Adrenal gland (tissue), 5 donors: Measurements from ENCODE around the gene LIMK2.

Experiments used
- POLR2A ChIP-seq, 2 donors: fragments of 450-650 bp; IDR thresholded peaks; one replicate each; pipeline ENCODE4 v1.6.1; 2017; ENCODE audit warnings: antibody characterized with exemption in 2 of 2, mild to moderate bottlenecking in 2 of 2, moderate library complexity in 1 of 2
- TF ChIP-seq, protein P1 (sequence below), 6 experiments: fragments of 450-650 bp in 4 of 6; fragments of 200-600 bp in 2 of 6; sonication (generic) in 1 of 6; IDR thresholded peaks; 1 replicate in 5 of 6; 2 replicates in 1 of 6; pipeline versions ENCODE4 v1.5.1 to v1.8.0; 2016 to 2021; ENCODE audit warnings: antibody characterized with exemption in 6 of 6, mild to moderate bottlenecking in 2 of 6, moderate library complexity in 1 of 6
- donor health status: DM: no; HTN: no; CAD: no.

DNA sequence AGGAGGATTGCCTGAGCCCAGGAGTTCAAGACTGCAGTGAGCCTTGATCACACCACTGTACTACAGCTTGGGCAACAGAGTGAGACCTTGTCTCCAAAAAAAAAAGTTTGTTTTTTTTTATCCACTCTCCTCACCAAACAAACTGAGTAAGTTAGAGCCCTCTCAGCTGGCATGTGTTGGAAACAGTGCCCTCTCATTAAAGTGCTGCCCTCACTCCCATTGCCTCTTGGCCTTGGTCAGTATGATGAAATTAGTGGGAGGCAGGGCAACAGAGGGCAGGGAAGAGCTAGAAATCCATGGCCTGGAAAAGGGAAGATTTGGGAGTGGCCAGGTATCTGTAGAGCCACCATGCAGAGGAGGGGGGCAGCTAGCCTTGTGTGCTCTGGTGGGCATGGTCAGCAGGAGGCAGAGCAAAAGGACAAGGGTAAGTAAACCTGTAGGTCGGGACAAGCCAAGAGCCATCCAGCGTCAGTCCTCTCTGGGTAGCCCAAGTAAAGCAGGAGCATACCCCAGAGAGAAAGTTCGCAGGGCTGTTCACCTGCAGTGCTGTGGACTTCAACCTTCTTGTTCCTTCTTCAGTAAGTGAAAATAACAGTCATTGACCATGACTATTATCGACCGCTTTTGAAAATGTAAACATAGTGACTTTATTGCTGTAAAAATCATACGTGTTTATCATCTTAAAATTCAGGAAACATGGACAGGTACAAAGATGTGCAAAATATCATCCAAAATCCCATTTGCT lies 52.0 kb downstream of the LIMK2 start:
- TF ChIP-seq, protein P1, sequence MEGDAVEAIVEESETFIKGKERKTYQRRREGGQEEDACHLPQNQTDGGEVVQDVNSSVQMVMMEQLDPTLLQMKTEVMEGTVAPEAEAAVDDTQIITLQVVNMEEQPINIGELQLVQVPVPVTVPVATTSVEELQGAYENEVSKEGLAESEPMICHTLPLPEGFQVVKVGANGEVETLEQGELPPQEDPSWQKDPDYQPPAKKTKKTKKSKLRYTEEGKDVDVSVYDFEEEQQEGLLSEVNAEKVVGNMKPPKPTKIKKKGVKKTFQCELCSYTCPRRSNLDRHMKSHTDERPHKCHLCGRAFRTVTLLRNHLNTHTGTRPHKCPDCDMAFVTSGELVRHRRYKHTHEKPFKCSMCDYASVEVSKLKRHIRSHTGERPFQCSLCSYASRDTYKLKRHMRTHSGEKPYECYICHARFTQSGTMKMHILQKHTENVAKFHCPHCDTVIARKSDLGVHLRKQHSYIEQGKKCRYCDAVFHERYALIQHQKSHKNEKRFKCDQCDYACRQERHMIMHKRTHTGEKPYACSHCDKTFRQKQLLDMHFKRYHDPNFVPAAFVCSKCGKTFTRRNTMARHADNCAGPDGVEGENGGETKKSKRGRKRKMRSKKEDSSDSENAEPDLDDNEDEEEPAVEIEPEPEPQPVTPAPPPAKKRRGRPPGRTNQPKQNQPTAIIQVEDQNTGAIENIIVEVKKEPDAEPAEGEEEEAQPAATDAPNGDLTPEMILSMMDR (IDR thresholded peaks at IDR 0.05), result no peak
- TF ChIP-seq POLR2A (IDR thresholded peaks at IDR 0.05), result no peak
